GM12878 (cell line): Measurements from ENCODE around the gene DDIT3.

Source experiments
- FOXK2 ChIP-seq: fragments of 450-650 bp; IDR thresholded peaks from 2 replicates; pipeline ENCODE4 v1.6.1; 2017; ENCODE audit warnings: mild to moderate bottlenecking, moderate library complexity
- HDGF ChIP-seq: fragments of 450-650 bp; IDR thresholded peaks from 2 replicates; pipeline ENCODE4 v1.6.1; 2016; ENCODE audit warnings: antibody characterized with exemption
- NBN ChIP-seq: fragments of 450-650 bp; IDR thresholded peaks from 2 replicates; pipeline ENCODE4 v1.6.1; 2016
- POLR2A ChIP-seq: IDR thresholded peaks from 2 replicates; pipeline ENCODE4 v1.6.1; 2011; ENCODE audit warnings: low read depth, mild to moderate bottlenecking, low read length

DNA sequence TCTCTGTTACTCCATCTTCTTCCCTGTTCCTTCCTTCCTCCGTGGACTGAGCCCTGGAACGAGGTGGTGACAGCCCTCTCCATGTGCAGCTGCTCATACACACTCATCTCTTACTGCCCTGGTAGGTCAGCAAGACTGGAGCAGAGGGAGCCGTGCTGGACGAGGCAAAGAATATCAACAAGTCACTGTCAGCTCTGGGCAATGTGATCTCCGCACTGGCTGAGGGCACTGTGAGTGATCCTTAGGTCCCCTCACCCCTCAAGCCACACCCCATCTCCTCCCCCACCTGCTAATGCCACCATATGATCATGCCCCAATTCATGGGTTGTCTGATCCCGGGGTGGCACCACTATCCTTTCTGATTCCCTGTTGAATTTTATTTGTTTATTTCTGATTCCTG is 48.5 kb upstream of the DDIT3 start:
- TF ChIP-seq FOXK2, result no peak
- TF ChIP-seq POLR2A, result no peak
- TF ChIP-seq HDGF, result no peak
- TF ChIP-seq NBN, result no peak
